GM21423 (cell line): ENCODE results near the gene CCDC167.

Experiments used
- ATAC-seq: cut with Tn5 transposase; IDR thresholded peaks from one replicate; pipeline ENCODE4 v1.9.1; 2021; ENCODE audit warnings: mild to moderate bottlenecking, moderate library complexity; ENCODE audit not compliant: unreplicated experiment

CCDC167 gene

DNA sequence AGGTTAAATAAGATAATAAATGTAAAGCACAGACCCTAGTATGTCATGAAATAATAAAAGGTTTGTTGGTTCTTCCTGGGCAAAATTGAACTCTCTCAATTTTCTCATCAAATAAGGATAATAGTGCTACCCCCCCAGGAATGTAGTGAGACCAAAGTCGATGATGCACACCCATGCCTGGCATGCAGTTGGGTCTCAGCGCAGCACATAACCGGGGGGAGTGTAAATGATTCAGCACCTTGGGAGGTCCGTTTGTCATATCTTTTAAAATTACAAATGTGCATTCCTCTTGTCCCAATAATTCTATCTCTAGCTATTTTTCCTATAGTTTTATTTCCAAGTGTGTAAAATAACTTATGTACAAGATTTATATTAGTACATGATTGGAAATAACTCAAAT lies 31.3 kb upstream of the CCDC167 start:
- no peak for ATAC-seq

- ATAC-seq: no peak
Observed at GRCh38 chr6:37530297-37530696, 30.6 kb upstream of the CCDC167 start.

DNA sequence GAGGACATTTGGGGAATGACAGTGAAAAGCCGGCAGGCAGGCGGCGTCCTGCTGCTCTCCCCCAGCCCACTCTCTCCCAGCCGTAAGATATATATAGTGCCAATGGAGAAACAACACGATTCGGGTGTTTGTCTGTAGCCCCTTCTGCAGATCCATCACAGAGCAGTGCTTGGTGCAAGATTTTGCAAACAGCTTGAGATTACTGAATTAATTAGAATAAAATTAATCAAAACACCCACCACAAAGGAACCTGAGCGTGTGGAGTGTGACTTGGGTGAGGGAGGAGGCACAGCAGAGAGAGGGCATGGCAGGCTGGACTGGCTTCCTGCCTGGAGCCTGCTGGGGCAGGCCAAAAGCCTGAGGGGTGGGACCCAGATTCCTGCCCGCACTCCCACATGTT lies 28.8 kb upstream of the CCDC167 start:
- no peak for ATAC-seq

GRCh38 chr6:37525460-37526357 lies 26.0 kb upstream of the CCDC167 start:
- ATAC-seq: no peak

- no peak for ATAC-seq
Observed at GRCh38 chr6:37524970-37525318, 25.3 kb upstream of the CCDC167 start.

GRCh38 chr6:37524025-37524969 lies 24.6 kb upstream of the CCDC167 start:
- no peak for ATAC-seq

GRCh38 chr6:37523412-37523811 lies 23.7 kb upstream of the CCDC167 start:
- no peak for ATAC-seq

GRCh38 chr6:37522836-37523235 lies 23.1 kb upstream of the CCDC167 start:
- no peak for ATAC-seq

- ATAC-seq: no peak
Observed at GRCh38 chr6:37521674-37522073, 22.0 kb upstream of the CCDC167 start.

GRCh38 chr6:37520926-37521325 lies 21.2 kb upstream of the CCDC167 start:
- no peak for ATAC-seq

DNA sequence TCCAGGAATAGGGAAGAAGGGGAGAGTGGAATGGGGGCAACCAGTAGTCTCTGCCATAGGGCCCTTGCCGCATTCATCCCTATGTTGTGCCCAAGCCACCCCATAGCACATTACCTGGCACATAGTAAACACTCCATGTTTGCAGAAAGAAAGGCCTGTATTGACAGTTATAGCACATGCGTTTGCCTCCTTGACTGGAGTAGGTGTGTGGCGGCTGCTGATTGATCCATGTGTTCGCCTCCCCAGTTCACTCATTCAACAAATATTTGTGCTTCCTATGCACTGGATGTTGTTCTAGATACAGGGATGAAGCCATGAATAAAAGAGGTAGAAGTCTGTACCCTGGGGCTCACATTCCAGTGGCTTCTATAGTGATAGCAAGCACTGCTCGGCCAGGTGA lies 19.8 kb upstream of the CCDC167 start:
- no peak for ATAC-seq

DNA sequence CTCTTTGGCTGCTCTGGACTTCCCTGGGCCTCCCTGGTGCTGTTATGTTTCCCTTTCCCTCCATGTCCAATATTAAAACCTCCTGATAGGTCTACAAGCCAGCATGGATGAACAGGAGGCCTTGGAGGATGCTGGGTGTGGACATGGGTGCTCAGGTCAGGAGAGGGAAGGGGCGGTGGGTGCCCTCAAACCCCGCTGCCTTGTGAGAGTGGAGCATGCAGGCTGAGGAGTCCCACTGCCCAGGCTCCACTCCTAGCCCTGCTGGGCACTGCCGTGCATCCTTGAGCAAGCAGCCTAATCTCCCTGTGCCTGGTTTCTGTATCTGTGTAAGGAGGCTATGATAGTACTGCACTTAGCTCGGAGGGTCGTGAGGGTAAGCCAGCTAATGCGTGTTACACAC lies 18.4 kb upstream of the CCDC167 start:
- no peak for ATAC-seq

- peak; percentile 33 for ATAC-seq
Observed at GRCh38 chr6:37517411-37517812, 17.7 kb upstream of the CCDC167 start.

GRCh38 chr6:37516920-37517405 lies 17.3 kb upstream of the CCDC167 start:
- ATAC-seq: no peak

DNA sequence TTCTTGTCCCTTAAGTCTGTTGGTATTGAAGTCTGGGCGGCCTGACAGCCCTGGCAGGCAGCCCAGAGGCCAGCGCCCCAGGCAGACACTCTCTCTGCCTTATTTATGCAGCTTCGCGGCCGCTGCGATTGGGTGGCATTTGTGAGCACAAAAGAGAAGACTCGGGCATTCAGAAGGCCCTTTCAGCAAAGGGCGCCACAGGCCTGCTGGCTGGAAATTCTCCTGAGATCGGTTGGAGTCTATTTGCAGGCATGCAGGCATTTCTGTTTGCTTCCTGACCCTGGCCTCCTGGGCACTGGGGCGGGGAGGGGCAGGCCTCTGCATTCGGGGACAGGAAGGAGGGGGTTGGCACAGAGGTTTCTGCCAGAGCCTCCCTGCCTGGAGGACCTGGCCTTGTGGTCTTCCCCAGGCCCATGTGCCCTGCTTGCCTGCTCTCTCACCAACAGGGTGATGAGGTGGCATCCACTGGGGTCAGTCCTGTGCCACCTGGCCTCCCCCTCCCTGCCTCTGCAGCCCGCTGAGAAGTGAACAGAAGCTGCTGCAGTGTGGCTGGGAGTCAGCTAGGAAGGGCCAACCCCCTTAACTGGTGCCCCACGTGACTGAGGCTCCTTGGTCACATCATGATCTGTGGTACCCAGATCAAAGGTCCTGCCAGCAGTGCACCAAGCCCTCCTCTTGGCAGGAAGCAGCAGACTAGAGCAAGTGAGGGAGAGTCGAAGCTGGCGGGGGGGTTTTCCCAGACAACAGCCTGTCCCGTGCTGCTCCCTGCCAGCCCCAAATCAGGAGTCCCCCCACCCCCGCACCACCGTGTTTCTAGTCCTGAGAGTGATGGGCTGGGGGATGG lies 16.6 kb upstream of the CCDC167 start:
- peak; percentile 54 for ATAC-seq

DNA sequence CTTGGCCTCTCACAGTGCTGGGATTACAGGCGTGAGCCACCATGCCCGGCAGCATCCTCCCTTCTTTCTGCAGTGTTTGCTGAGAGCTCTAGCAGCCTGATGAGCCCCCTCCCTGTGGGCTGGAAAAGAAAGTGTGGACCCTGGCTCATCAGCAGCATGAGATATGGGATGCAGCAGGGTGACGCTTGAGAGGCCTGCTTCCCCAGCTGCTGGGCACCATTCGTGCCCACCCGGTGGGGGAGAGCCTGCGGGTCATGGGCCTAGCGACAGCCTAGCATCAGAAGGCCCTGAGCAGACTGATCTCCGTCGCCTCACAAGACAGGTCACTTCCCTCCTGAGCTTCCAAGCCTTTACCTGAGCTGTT lies 16.0 kb upstream of the CCDC167 start:
- no peak for ATAC-seq

DNA sequence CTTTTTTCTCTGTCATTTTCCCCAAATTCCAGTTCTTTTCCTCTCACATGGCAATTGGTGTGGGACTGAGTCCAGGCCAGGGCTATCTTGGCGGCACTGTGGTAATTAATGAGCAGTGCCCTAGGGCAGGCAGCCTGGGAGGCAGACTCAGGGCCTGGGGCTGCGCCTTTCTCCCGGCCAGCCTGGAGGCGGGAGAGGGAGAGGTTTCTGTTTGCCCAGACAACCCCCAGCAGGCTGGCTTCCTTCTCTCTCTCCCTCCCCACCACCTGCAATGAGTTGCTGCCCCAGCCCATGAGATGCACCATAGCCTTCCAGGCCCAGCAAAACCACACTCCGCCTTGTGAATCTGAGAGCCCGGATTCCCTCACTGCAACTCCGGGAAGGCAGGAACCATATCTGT lies 15.1 kb upstream of the CCDC167 start:
- no peak for ATAC-seq

DNA sequence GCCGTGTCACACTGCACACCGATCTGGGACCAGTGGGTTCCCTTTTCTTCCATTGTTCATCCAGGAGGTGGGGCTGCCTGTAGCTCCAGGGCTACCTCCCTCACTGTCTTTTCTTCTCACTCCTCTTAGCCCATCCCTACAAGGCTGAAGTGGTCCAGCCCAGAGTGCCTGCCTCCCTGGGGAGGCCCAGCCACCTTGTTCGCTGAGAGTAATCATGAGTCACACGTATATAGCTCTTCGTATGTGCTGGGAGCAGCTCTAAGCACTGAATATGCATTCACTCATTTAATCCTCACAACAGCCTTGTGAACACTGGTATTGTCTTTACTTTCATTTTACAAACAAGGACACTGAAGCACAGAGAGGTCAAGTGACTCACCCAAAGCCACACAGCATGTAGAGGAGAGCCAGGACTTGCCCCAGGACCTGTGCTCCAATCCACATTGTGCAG lies 14.7 kb upstream of the CCDC167 start:
- ATAC-seq: no peak

- ATAC-seq: no peak
Observed at GRCh38 chr6:37513576-37513975, 13.9 kb upstream of the CCDC167 start.

DNA sequence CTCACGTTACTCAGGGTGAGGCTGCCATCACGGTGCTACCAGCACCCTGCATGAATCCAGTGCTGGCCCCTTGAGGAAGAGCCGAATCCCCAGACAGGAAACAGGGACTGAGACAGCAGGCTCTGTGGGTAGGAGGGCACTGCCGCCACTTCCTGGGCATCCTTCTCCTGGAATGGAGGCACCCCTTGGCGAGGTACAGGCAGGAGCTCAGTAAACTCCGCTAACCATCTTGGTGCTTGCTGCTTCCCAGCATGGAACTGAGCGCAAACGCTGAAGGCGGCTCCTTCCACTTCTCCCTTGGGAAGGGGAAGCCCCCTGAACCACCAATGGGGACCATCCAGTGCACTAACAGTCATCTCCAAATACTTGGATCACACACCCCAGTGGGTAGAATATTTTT lies 13.5 kb upstream of the CCDC167 start:
- ATAC-seq: no peak
